Common myeloid progenitor, CD34-positive (primary cell): Measurements from ENCODE around the gene GEMIN7.

Experiments used
- CTCF ChIA-PET: fragments of 350-600 bp; sonication (Branson Sonifier 250); formaldehyde crosslinking; loops from one replicate; lab custom pipeline; 2021; ENCODE audit warnings: antibody characterized with exemption; lab: Charles Lee
- POLR2A ChIA-PET: fragments of 350-600 bp; sonication (Branson Sonifier 250); formaldehyde crosslinking; loops from one replicate; lab custom pipeline; 2021; ENCODE audit warnings: antibody characterized with exemption; lab: Charles Lee
- DNase-seq, 3 donors: peaks; one replicate each; pipeline versions ENCODE4 v3.0.0 to v3.0.0-alpha.2; 2013
- H3K27ac ChIP-seq, 2 experiments: 1 replicate in 1 of 2; 2 replicates in 1 of 2; pipeline ENCODE4 v1.7.0; 2013; ENCODE audit warnings: inconsistent platforms in 2 of 2, low read length in 2 of 2, mild to moderate bottlenecking in 2 of 2, low read depth in 1 of 2, moderate library complexity in 1 of 2; ENCODE audit not compliant: severe bottlenecking in 2 of 2, insufficient read depth in 1 of 2, poor library complexity in 1 of 2
- H3K27me3 ChIP-seq, 5 experiments: replicated peaks in 2 of 5; 1 replicate in 3 of 5; 2 replicates in 2 of 5; pipeline versions ENCODE4 v1.6.1 to v1.7.0; 2013; ENCODE audit warnings: low read length in 4 of 5, mild to moderate bottlenecking in 2 of 5, moderate library complexity in 2 of 5, inconsistent platforms in 1 of 5; ENCODE audit not compliant: insufficient read depth in 5 of 5, control insufficient read depth in 4 of 5
- H3K36me3 ChIP-seq, 4 experiments: 1 replicate in 2 of 4; 2 replicates in 2 of 4; pipeline versions ENCODE4 v1.6.1 to v1.7.0; 2013; ENCODE audit warnings: low read length in 3 of 4, control low read depth in 1 of 4, mild to moderate bottlenecking in 1 of 4; ENCODE audit not compliant: control insufficient read depth in 4 of 4, insufficient read depth in 4 of 4
- H3K4me1 ChIP-seq, 4 experiments: 1 replicate in 3 of 4; 2 replicates in 1 of 4; pipeline versions ENCODE4 v1.6.1 to v1.7.1; 2013; ENCODE audit warnings: low read length in 3 of 4, mild to moderate bottlenecking in 3 of 4, control low read depth in 1 of 4, inconsistent platforms in 1 of 4, moderate library complexity in 1 of 4; ENCODE audit not compliant: control insufficient read depth in 4 of 4, insufficient read depth in 4 of 4; ENCODE audit errors: control extremely low read depth in 1 of 4
- H3K4me3 ChIP-seq, 7 experiments: 1 replicate in 4 of 7; 2 replicates in 3 of 7; pipeline versions ENCODE4 v1.5.1 to v1.7.0; 2013; ENCODE audit warnings: mild to moderate bottlenecking in 7 of 7, low read length in 6 of 7, moderate library complexity in 6 of 7, inconsistent platforms in 2 of 7, low read depth in 2 of 7, control low read depth in 1 of 7; ENCODE audit not compliant: insufficient read depth in 4 of 7, control insufficient read depth in 1 of 7; ENCODE audit errors: extremely low read depth in 1 of 7
- H3K9me3 ChIP-seq, 5 experiments: 1 replicate in 4 of 5; 2 replicates in 1 of 5; pipeline versions ENCODE4 v1.6.1 to v1.7.1; 2013; ENCODE audit warnings: low read length in 4 of 5, mild to moderate bottlenecking in 2 of 5, inconsistent platforms in 1 of 5, low read depth in 1 of 5, moderate library complexity in 1 of 5; ENCODE audit not compliant: control insufficient read depth in 4 of 5, insufficient read depth in 2 of 5; ENCODE audit errors: control extremely low read depth in 1 of 5
- WGBS: methylation state at CpG from one replicate; pipeline ENCODE4 v1.1.5; 2013; ENCODE audit not compliant: insufficient coverage; 5-methylcytosine and 5-hydroxymethylcytosine counted together

GEMIN7 gene

GRCh38 chr19:45110851-45111266 is 31.8 kb downstream of the GEMIN7 start:
- Histone ChIP-seq H3K4me1 (peaks cover 0 to 51% (median 27%) of the 10 kb centered on the region in 4 experiments), H3K4me3 (no peak overlapping the region), H3K9me3 (no peaks in the 10 kb centered on the region), H3K27me3 (no peaks in the 10 kb centered on the region), H3K36me3 (peaks cover 0 to 3% (median 0%) of the 10 kb centered on the region in 4 experiments), H3K27ac (no peak overlapping the region)
- ChIA-PET CTCF (interaction anchor here (4.8 kb wide), 1 partner anchor 15 kb away, joined by 32 read pairs; no protein-coding TSS in a partner anchor), POLR2A (no interaction called here)
- DNase-seq: peak in 2 of 3 donors; percentile 48 to 62
- WGBS: 33% methylated on average over 4 of the region's 5 CpGs

GRCh38 chr19:45112111-45112827 is 33.2 kb downstream of the GEMIN7 start:
- ChIA-PET POLR2A (interaction anchor here (0.6 kb wide), 1 partner anchor 83 kb away, joined by 4 read pairs; no protein-coding TSS in a partner anchor), CTCF (interaction anchor here (1.0 to 4.8 kb wide), 7 partner anchors 9 to 87 kb away, joined by 3 to 32 read pairs (median 9); partner anchors contain the start of gene PPP1R37)
- no peaks in the 10 kb centered on the region for H3K9me3 ChIP-seq
- WGBS: 95% methylated on average over 10 of the region's 11 CpGs
- no peaks in the 10 kb centered on the region for H3K27me3 ChIP-seq
- peaks cover 0 to 64% (median 41%) of the 10 kb centered on the region in 4 experiments for H3K4me1 ChIP-seq
- no peak overlapping the region for H3K27ac ChIP-seq
- peaks cover 0 to 3% (median 0%) of the 10 kb centered on the region in 4 experiments for H3K36me3 ChIP-seq
- DNase-seq: no peak
- H3K4me3 ChIP-seq: no peak overlapping the region

GRCh38 chr19:45113628-45114027 is 34.6 kb downstream of the GEMIN7 start:
- Histone ChIP-seq H3K9me3 (no peaks in the 10 kb centered on the region), H3K4me3 (no peak overlapping the region), H3K27me3 (no peaks in the 10 kb centered on the region), H3K4me1 (peaks cover 2 to 78% (median 53%) of the 10 kb centered on the region in 4 experiments), H3K27ac (no peak overlapping the region), H3K36me3 (peaks cover 0 to 3% (median 0%) of the 10 kb centered on the region in 4 experiments)
- WGBS: 97% methylated on average over 6 of the region's 9 CpGs
- ChIA-PET POLR2A (interaction anchor here (0.9 kb wide), 1 partner anchor 9 kb away, joined by 3 read pairs; no protein-coding TSS in a partner anchor), CTCF (interaction anchor here (0.8 to 4.8 kb wide), 7 partner anchors 11 to 86 kb away, joined by 3 to 32 read pairs (median 9); partner anchors contain the start of gene PPP1R37)
- DNase-seq: no peak

- no peak overlapping the region for H3K4me3 ChIP-seq
- no peaks in the 10 kb centered on the region for H3K27me3 ChIP-seq
- peaks cover 2 to 78% (median 57%) of the 10 kb centered on the region in 4 experiments for H3K4me1 ChIP-seq
- H3K36me3 ChIP-seq: peaks cover 0 to 3% (median 0%) of the 10 kb centered on the region in 4 experiments
- no peaks in the 10 kb centered on the region for H3K9me3 ChIP-seq
- ChIA-PET POLR2A (no interaction called here), CTCF (interaction anchor here (1.4 to 4.8 kb wide), 4 partner anchors 12 to 85 kb away, joined by 3 to 32 read pairs (median 6); no protein-coding TSS in a partner anchor)
- peak in 2 of 3 donors; percentile 25 to 39 for DNase-seq
- 89% methylated on average over 2 of the region's 4 CpGs for WGBS
- no peak overlapping the region for H3K27ac ChIP-seq
Observed at GRCh38 chr19:45114116-45114515, 35.1 kb downstream of the GEMIN7 start.

GRCh38 chr19:45115809-45116615 is 37.0 kb downstream of the GEMIN7 start:
- ChIA-PET POLR2A (no interaction called here), CTCF (interaction anchor here (0.6 to 2.2 kb wide), 3 partner anchors 11 to 438 kb away, joined by 3 to 7 read pairs (median 4); no protein-coding TSS in a partner anchor)
- Histone ChIP-seq H3K27me3 (no peaks in the 10 kb centered on the region), H3K36me3 (no peaks in the 10 kb centered on the region), H3K9me3 (no peaks in the 10 kb centered on the region), H3K27ac (no peak overlapping the region), H3K4me1 (peaks cover 5 to 76% (median 60%) of the 10 kb centered on the region in 4 experiments), H3K4me3 (no peak overlapping the region)
- DNase-seq: peak in 1 of 3 donors; percentile 30
- 95% methylated on average over 21 of the region's 21 CpGs for WGBS

GRCh38 chr19:45117167-45117594 is 38.1 kb downstream of the GEMIN7 start:
- 2% methylated on average over 14 of the region's 16 CpGs for WGBS
- Histone ChIP-seq H3K4me1 (peaks cover 5 to 82% (median 70%) of the 10 kb centered on the region in 4 experiments), H3K27ac (no peak overlapping the region), H3K4me3 (peak overlapping the region in 4 of 7 experiments; percentile 4 to 42 (median 36)), H3K27me3 (no peaks in the 10 kb centered on the region), H3K9me3 (no peaks in the 10 kb centered on the region), H3K36me3 (no peaks in the 10 kb centered on the region)
- ChIA-PET CTCF (interaction anchor here (0.8 to 3.0 kb wide), 6 partner anchors 9 to 428 kb away, joined by 3 to 15 read pairs (median 6); partner anchors contain the start of gene PPP1R37), POLR2A (no interaction called here)
- DNase-seq: peak; percentile 58 to 92 (median 89)
